B cell (primary cell): Measurements from ENCODE around the gene GGCX. TPM values are rescaled to one million over a fixed set of nuclear protein-coding genes. Genes with fewer than 3 reads are reported as not detected.

Experiments used
- ATAC-seq: fragments of 200-7000 bp; cut with Tn5 transposase; one replicate; pipeline ENCODE4 v1.10.0; 2021; ENCODE audit warnings: low read depth, mild to moderate bottlenecking, moderate number of reproducible peaks, moderate library complexity
- CTCF ChIA-PET: fragments of 350-600 bp; sonication (Branson Sonifier 250); formaldehyde crosslinking; loops from one replicate; lab custom pipeline; 2021; ENCODE audit warnings: antibody characterized with exemption, inconsistent platforms; lab: Charles Lee
- POLR2A ChIA-PET: fragments of 350-600 bp; sonication (Branson Sonifier 250); formaldehyde crosslinking; loops from one replicate; lab custom pipeline; 2021; ENCODE audit warnings: antibody characterized with exemption; lab: Charles Lee
- DNase-seq: peaks from one replicate; pipeline ENCODE4 v3.0.0; 2013
- H2AFZ ChIP-seq: 2 replicates; pipeline ENCODE4 v1.6.1; 2012; ENCODE audit warnings: mild to moderate bottlenecking, low read depth, low read length; ENCODE audit not compliant: insufficient read depth, poor library complexity, severe bottlenecking
- H3K27ac ChIP-seq, 2 donors: 1 replicate in 1 of 2; 2 replicates in 1 of 2; pipeline ENCODE4 v1.5.1; 2012 to 2013; ENCODE audit warnings: low read length in 2 of 2, mild to moderate bottlenecking in 2 of 2, moderate library complexity in 1 of 2
- H3K27me3 ChIP-seq, 4 experiments: fragments of 200-600 bp in 1 of 4; sonication (generic) in 1 of 4; replicated peaks in 1 of 4; 1 replicate in 2 of 4; 2 replicates in 2 of 4; pipeline versions ENCODE4 v1.6.1 to v1.7.0; 2013 to 2016; ENCODE audit warnings: low read length in 3 of 4, mild to moderate bottlenecking in 2 of 4, mixed read lengths in 1 of 4, moderate library complexity in 1 of 4; ENCODE audit not compliant: insufficient read depth in 4 of 4, control insufficient read depth in 3 of 4; ENCODE audit errors: control extremely low read depth in 1 of 4
- H3K36me3 ChIP-seq, 2 experiments: replicated peaks in 1 of 2; 1 replicate in 1 of 2; 2 replicates in 1 of 2; pipeline versions ENCODE4 v1.6.1 to v1.7.1; 2013; ENCODE audit warnings: low read length in 1 of 2; ENCODE audit not compliant: insufficient read depth in 2 of 2, control insufficient read depth in 1 of 2; ENCODE audit errors: control extremely low read depth in 1 of 2, extremely low read depth in 1 of 2
- H3K4me1 ChIP-seq, 2 donors: fragments of 200-600 bp in 1 of 2; sonication (generic) in 1 of 2; 1 replicate in 1 of 2; 2 replicates in 1 of 2; pipeline versions ENCODE4 v1.5.1 to v1.6.1; 2013 to 2017; ENCODE audit warnings: low read length in 2 of 2; ENCODE audit not compliant: control insufficient read depth in 2 of 2, insufficient read depth in 2 of 2
- H3K4me2 ChIP-seq: replicated peaks from 2 replicates; pipeline ENCODE3; 2012; ENCODE audit warnings: mild to moderate bottlenecking, low read depth, low read length; ENCODE audit not compliant: poor library complexity, severe bottlenecking
- H3K4me3 ChIP-seq, 5 experiments: fragments of 200-600 bp in 1 of 5; sonication (generic) in 1 of 5; 1 replicate in 3 of 5; 2 replicates in 2 of 5; pipeline versions ENCODE4 v1.5.1 to v1.7.0; 2011 to 2016; ENCODE audit warnings: low read length in 4 of 5, mild to moderate bottlenecking in 4 of 5, low read depth in 2 of 5, control low read depth in 1 of 5, moderate library complexity in 1 of 5; ENCODE audit not compliant: insufficient read depth in 1 of 5; ENCODE audit errors: control extremely low read depth in 1 of 5, extremely low read depth in 1 of 5
- H3K79me2 ChIP-seq: fragments of 200-600 bp; sonication (generic); one replicate; pipeline ENCODE4 v1.6.0; 2016; ENCODE audit warnings: low read length; ENCODE audit not compliant: control insufficient read depth, insufficient read depth
- H3K9ac ChIP-seq: fragments of 200-600 bp; sonication (generic); 2 replicates; pipeline ENCODE4 v1.6.1; 2017; ENCODE audit warnings: mild to moderate bottlenecking, low read length, moderate library complexity
- H3K9me3 ChIP-seq, 3 donors: one replicate each; pipeline versions ENCODE4 v1.6.1 to v1.7.1; 2013; ENCODE audit warnings: low read length in 2 of 3; ENCODE audit not compliant: control insufficient read depth in 2 of 3, insufficient read depth in 1 of 3; ENCODE audit errors: control extremely low read depth in 1 of 3
- H4K20me1 ChIP-seq: 2 replicates; pipeline ENCODE4 v1.6.0; 2012; ENCODE audit warnings: mild to moderate bottlenecking, low read length; ENCODE audit not compliant: insufficient read depth, control insufficient read depth, poor library complexity, severe bottlenecking
- H3K27ac Mint-ChIP-seq: one replicate; pipeline ENCODE4 v1.8.0; 2021; ENCODE audit warnings: mixed read lengths
- H3K27me3 Mint-ChIP-seq: one replicate; pipeline ENCODE4 v1.8.0; 2021; ENCODE audit warnings: mixed read lengths
- H3K4me1 Mint-ChIP-seq: one replicate; pipeline ENCODE4 v1.8.0; 2021; ENCODE audit warnings: mixed read lengths
- H3K4me3 Mint-ChIP-seq: one replicate; pipeline ENCODE4 v1.8.0; 2021; ENCODE audit warnings: mixed read lengths
- H3K9me3 Mint-ChIP-seq: one replicate; pipeline ENCODE4 v1.8.0; 2022; ENCODE audit warnings: mixed read lengths; ENCODE audit not compliant: insufficient read depth
- EZH2 ChIP-seq: IDR thresholded peaks from 2 replicates; pipeline ENCODE4 v1.6.1; 2012; ENCODE audit warnings: borderline replicate concordance, low read depth, mild to moderate bottlenecking, moderate library complexity, low read length; ENCODE audit not compliant: insufficient read depth, poor library complexity, severe bottlenecking
- WGBS: methylation state at CpG from one replicate; pipeline ENCODE4 v1.1.5; 2013; ENCODE audit warnings: missing lambda C conversion rate; ENCODE audit not compliant: insufficient coverage; 5-methylcytosine and 5-hydroxymethylcytosine counted together
- intact Hi-C: fragments of 100-400 bp; cut with micrococcal nuclease; formaldehyde crosslinking; loops from one replicate; pipeline ENCODE4 v1.10.0; 2022
- polyA plus RNA-seq: library from polyadenylated mRNA; depleted of rRNA; stranded (reverse); fragments of >200 nt; gene quantifications from 2 replicates; pipeline ENCODE4 v1.2.3, GENCODE V29; 2012
- total RNA-seq, 2 donors: library from RNA; stranded (reverse); fragments of 120-200 nt in 1 of 2; gene quantifications; 1 replicate in 1 of 2; 2 replicates in 1 of 2; pipeline versions ENCODE4 v1.2.3 to v1.2.4, GENCODE V29; 2013 to 2022
- TF ChIP-seq, protein P1 (sequence below): fragments of 200-600 bp; IDR thresholded peaks from one replicate; pipeline ENCODE4 v1.8.0; 2022; ENCODE audit warnings: antibody characterized with exemption, mild to moderate bottlenecking

Gene GGCX
- total and polyA plus RNA-seq, 2 donors (not counting 1 experiment from before 2014, with no cell fraction given) = 23.5 to 36.8 TPM

DNA sequence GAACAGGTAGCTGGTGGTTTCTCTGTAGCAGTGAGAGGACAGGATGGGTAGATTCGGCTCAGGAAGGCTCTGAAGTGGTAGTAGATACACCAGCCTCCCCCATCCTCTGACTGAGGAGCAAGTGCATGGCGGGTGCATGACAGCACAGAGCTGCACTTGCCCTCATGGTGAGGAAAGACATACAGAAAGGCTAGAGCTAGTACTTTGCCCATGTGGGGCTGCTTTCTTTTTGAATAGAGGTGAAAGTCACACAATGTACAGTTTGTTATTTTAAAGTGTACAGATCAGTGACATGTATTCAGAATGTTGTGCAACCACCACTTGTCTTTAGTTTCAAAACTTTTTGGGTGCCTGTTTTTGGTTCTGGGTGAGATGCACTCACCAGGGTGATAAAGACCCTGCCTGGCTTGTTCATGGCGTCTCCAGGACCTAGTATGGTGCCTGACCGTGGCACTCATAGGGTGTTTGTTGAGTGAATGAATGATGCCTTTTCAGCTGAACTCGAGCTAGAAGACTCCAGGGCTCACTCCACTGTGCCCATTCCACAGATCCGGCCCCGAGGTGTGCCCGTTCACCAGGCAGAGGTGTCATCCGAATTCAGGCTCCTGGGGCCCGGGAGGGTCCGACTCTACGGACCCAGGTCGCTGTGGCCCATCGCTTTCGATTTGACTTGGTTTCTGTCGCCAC lies 22.5 kb upstream of the GGCX start:
- TF ChIP-seq, protein P1, sequence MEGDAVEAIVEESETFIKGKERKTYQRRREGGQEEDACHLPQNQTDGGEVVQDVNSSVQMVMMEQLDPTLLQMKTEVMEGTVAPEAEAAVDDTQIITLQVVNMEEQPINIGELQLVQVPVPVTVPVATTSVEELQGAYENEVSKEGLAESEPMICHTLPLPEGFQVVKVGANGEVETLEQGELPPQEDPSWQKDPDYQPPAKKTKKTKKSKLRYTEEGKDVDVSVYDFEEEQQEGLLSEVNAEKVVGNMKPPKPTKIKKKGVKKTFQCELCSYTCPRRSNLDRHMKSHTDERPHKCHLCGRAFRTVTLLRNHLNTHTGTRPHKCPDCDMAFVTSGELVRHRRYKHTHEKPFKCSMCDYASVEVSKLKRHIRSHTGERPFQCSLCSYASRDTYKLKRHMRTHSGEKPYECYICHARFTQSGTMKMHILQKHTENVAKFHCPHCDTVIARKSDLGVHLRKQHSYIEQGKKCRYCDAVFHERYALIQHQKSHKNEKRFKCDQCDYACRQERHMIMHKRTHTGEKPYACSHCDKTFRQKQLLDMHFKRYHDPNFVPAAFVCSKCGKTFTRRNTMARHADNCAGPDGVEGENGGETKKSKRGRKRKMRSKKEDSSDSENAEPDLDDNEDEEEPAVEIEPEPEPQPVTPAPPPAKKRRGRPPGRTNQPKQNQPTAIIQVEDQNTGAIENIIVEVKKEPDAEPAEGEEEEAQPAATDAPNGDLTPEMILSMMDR = no peak
- no peak for TF ChIP-seq EZH2
- Histone ChIP-seq H2AFZ (peak overlapping the region; percentile 80), H3K9me3 (no peaks in the 10 kb centered on the region), H3K27me3 (no peaks in the 10 kb centered on the region), H3K36me3 (peaks cover 0 to 23% of the 10 kb centered on the region in 2 experiments), H3K4me3 (peak overlapping the region in 4 of 5 experiments; percentile 51 to 70 (median 64)), H3K27ac (peak overlapping the region in 1 of 2 donors; percentile 64), H3K79me2 (peaks cover 37% of the 10 kb centered on the region), H3K4me2 (peak overlapping the region; percentile 89), H4K20me1 (peaks cover 7% of the 10 kb centered on the region), H3K4me1 (peaks cover 37 to 54% of the 10 kb centered on the region in 2 donors), H3K9ac (peak overlapping the region; percentile 68)
- H3K4me3 Mint-ChIP-seq = peak overlapping the region; percentile 90
- intact Hi-C loops = loop anchor here (1.0 kb wide), 1 partner anchor 46 kb away; no protein-coding TSS in a partner anchor
- H3K27me3 Mint-ChIP-seq = no peaks in the 10 kb centered on the region
- no peak for ATAC-seq
- H3K4me1 Mint-ChIP-seq = peaks cover 57% of the 10 kb centered on the region
- H3K27ac Mint-ChIP-seq = peak overlapping the region; percentile 81
- ChIA-PET CTCF (interaction anchor here (2.5 kb wide), 1 partner anchor 12 kb away, joined by 11 read pairs; the partner anchor contains the start of gene RNF181), POLR2A (interaction anchor here (1.4 to 1.9 kb wide), 3 partner anchors 12 to 22 kb away, joined by 3 to 15 read pairs (median 8); partner anchors contain the start of genes GGCX and RNF181)
- no peaks in the 10 kb centered on the region for H3K9me3 Mint-ChIP-seq
- DNase-seq = no peak
- 18% methylated on average over 14 of the region's 16 CpGs for WGBS

DNA sequence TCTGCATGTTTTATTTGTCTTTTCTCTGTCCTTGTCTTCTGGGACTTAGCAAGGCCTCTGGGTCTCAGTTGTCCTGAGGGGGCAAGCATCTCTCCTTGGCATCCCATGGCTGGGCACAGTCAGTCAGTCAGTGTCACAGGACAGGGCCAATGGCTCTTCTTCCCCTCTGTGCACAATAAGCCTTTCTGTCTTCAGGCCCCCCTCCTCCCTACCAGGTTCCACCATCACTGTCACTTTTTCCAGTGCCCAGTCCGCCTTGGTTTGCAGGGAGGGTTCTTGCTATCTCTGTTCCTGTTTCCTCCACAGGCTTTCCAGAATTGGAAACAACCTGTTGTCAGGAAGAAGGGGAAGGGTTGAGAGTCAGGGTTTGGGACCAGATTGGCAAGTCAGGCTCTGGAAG lies 21.2 kb upstream of the GGCX start:
- peaks cover 37 to 57% of the 10 kb centered on the region in 2 donors for H3K4me1 ChIP-seq
- WGBS = no CpG with 5 or more reads among the region's 1 CpG
- Mint-ChIP-seq H3K27me3 (no peaks in the 10 kb centered on the region), H3K27ac (peak overlapping the region; percentile 46), H3K4me1 (peaks cover 61% of the 10 kb centered on the region), H3K9me3 (no peaks in the 10 kb centered on the region), H3K4me3 (peak overlapping the region; percentile 71)
- H3K9ac ChIP-seq = no peak overlapping the region
- H3K79me2 ChIP-seq = peaks cover 50% of the 10 kb centered on the region
- H3K4me3 ChIP-seq = no peak overlapping the region
- POLR2A ChIA-PET = interaction anchor here (1.4 to 1.5 kb wide), 2 partner anchors 13 to 21 kb away, joined by 3 to 15 read pairs; partner anchors contain the start of genes GGCX and RNF181
- TF ChIP-seq, protein P1 = no peak
- no peak for TF ChIP-seq EZH2
- no peaks in the 10 kb centered on the region for H3K9me3 ChIP-seq
- CTCF ChIA-PET = no interaction called here
- no peak overlapping the region for H3K27ac ChIP-seq
- no peak for ATAC-seq
- no peak overlapping the region for H3K4me2 ChIP-seq
- no peak for DNase-seq
- peaks cover 7% of the 10 kb centered on the region for H4K20me1 ChIP-seq
- H3K27me3 ChIP-seq = no peaks in the 10 kb centered on the region
- H2AFZ ChIP-seq = no peak overlapping the region
- intact Hi-C loops = no loop called here
- H3K36me3 ChIP-seq = peaks cover 0 to 23% of the 10 kb centered on the region in 2 experiments
